HG02870 (cell line): Measurements from ENCODE around the gene SORCS2.

Experiments
- ATAC-seq: cut with Tn5 transposase; IDR thresholded peaks from one replicate; pipeline ENCODE4 v1.9.1; 2021; ENCODE audit warnings: mild to moderate bottlenecking, moderate library complexity; ENCODE audit not compliant: unreplicated experiment

SORCS2 gene

DNA sequence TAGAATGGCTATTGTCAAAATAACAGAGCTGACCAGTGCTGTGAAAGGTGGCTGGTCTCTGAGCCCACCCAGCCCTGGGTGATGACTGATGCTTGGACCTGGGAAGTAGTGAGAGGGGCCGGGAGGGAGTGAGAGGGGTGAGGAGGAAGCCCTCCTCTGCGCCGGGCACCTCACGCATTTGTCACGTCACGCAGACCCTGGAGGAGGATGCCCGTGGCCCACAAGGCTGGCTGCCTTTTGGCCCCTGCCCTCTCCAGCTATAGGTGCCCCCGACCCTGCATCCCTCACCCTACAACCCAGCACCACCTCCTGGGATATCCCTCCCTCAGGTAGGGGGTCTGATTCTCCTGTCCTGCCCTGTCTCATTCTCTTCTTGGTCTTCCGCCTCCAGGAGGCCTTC is 539.9 kb downstream of the SORCS2 start:
- ATAC-seq, result no peak

DNA sequence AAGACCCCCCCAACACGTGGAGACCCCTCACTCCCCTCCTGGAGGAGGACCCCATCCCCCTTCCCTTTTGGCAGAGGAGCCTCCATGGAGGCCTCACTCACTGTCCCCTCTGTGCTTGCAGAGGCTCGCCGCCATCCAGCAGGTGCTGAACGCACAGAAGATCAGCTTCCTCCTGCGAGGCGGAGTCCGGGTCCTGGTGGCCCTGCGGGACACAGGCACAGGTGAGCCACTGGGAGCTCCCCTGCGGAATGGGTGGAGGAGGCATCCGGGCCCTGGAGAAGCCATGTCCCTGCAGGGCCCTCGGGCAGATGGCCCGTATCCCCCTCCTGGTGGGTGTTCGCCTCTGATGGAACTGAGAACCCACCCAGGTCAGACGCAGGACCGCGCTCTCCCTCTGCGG is 540.9 kb downstream of the SORCS2 start:
- no peak for ATAC-seq

DNA sequence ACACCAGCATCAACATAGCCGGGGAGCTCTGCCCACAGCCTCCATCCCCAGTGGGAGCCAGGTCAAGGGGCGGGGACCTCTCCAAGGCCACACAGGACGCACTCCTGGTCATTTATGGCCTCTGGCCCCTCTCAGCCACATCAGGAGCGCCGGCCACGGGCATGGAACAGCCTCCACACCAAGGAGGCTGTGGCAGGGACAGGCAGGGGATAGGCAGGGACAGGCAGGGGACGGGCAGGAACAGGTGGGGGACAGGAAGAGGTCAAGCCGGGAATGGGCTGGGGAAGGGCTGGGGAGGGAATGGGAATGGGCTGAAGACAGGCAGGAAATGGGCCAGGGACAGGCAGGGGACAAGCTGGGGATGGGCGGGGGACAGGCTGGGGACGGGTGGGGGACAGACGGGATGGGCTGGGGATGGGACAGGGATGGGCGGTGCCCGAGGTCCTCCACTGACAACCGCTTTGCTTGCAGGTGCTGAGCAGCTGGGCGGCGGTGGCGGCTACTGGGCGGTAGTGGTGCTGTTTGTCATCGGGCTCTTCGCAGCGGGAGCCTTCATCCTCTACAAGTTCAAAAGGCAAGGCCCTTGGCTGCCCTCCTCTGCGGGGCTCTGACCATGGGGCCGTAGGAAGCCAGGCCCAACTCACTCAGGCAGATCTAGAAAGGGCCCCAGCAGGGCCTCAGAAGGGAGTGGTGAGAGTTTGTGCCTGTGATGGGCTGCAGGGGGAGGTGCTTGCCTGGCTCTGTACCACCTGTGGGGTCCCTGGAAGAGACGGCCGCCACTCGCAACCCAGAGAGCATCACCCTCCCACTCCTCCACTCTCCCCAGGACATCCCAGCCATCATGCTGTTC is 541.7 kb downstream of the SORCS2 start:
- ATAC-seq, result no peak

DNA sequence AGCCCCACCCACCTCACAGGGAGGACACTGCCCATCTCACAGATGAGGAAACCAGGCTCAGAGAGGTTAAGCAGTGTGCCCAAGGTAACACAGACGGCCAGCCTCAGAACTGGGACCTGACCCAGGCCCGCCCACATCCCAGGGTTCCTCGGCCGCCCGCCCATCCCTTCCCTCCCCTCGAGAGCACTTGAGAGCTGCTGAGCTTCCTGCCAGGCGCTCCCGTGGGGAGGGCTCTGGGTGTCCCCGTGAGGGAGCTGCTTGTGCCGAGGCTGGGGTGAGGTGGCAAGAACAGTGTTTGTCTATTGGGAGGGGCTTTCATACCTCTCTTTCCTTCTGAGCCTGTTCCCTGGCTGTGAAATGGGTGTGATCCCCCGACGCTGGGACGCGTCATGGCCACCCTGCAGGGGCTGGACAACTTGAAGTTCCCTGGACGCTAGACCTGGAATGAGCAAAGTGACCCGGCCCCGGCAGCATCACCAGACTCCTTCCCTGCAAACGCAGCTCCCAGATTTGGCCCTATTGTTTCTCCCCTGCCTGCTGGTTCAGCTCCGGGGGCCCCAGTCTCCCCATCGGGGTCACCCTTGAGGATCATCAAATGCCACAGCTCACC is 542.4 kb downstream of the SORCS2 start:
- ATAC-seq, result no peak

DNA sequence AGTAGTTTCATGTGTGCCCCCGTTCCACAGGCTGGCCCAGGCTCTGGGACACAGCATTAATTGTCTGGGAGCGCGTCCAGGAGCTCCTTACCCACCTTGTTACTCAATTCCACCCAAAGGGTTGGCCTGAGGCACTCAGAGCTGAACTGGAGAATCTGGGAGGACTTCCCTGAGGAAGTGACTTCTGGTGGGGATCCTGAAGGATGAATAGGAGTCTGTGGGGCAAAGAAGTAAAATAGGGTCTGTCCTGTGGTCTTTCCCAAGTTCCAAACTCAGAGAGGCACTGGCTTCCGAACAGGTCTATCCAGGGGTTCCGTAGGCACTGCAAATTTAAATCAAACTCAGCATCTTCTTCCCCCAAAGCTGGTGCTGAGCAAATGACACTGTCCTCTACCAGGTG is 543.1 kb downstream of the SORCS2 start:
- no peak for ATAC-seq

DNA sequence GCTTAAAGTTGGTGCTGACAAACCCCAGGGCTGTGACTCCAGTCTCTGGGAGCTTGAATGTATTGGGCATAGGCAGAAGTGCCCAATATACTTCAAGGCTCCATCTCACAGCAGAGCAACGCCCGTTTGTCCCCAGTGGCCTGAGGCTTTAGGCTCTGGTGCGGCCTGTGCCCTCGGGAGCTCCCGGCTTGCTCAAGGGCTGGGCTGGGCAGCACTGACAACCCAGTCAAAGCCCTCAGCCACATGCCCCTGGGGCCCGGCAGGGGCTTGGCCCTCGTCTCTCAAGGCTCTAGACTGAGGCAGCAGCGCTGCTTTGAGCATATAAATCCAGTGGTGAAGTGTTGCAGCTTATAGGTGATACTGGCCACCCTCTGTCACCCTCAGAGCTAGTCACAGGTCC is 543.6 kb downstream of the SORCS2 start:
- ATAC-seq, result no peak

DNA sequence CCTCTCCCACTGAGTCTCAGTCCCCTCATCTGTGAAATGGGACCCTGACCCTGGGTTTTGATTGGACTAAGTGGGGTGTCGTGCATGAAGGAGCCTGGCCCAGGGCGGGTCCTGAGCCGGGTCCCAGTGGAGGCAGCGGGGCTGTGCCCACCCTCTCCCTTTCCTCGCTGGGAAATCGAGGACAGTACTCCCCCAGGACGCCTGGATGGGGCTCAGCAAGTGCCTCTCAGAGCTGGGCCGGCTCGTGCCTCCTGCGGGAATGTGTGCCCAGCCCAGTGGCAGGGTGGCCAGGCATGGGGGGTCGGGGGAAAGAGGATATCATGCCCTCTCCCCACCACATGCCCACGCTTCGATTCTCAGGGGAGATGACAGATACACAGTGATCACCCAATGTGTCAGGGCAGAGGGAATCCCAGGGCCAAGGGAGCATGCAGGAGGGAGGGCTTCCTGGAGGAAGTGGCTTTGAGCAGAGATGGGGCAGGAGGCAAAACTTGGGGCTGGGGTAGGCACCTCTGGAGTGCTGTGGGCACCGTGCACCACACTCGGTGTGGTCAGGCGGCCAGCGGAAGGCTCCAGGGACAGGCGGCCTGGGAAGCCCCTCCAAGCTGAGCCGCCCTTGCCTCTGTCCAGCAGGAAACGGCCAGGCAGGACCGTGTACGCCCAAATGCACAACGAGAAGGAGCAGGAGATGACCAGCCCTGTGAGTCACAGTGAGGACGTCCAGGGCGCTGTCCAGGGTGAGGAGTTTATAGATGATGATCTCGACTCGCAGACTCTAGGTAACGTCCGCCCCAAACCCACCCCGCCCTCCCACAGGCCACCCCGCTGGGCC is 544.3 kb downstream of the SORCS2 start:
- no peak for ATAC-seq

DNA sequence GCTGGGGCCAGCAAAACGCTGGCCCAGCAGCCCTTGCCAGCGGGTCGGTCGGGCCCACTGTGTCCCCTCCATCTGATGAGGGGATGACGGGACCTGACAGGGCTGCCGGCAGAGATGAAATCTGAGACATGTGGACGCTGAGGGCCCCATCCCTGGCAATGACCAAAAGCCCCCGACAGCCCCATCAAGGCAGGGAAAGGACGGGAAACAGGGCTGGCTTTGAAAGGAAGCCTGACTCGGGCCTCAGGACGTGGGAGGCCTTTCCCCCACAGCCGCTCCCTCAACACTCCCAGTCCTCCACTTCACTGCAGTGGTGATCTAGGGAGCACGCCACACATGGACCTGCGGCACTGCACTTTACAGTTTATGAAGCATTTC is 544.9 kb downstream of the SORCS2 start:
- no peak for ATAC-seq

DNA sequence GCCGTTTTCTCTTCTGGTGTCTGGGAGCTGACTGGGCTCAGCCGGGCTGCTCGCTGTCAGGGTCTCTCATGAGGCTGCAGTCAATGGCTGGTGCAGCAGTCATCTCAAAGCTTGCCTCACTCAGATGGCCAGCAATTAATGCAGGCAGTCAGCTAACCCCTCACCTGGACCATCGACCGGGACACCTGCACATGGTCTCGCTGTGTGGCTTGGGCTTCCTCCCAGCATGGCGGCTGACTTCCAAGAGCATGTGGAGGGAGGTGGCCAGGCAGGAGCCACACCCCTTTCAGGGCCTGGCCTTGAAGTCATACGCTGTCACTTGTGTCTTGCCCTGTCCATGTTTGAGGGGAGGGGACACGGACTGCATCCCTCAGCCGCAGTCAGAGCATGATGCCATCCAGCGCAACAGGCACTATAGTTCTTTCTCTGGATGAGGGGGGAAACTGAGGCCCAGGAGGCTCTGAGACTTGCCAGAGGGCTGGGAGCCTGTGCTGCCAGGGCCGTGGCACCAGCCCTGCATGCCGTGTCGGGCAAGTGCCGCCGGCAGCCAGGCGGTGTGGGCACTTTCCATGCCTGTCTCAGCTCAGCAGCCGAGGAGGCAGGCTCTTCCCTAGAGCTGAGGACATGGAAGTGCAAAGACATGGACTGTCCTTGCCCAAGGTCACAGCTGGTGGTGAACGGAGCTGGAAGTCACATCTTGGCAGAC is 545.6 kb downstream of the SORCS2 start:
- no peak for ATAC-seq

DNA sequence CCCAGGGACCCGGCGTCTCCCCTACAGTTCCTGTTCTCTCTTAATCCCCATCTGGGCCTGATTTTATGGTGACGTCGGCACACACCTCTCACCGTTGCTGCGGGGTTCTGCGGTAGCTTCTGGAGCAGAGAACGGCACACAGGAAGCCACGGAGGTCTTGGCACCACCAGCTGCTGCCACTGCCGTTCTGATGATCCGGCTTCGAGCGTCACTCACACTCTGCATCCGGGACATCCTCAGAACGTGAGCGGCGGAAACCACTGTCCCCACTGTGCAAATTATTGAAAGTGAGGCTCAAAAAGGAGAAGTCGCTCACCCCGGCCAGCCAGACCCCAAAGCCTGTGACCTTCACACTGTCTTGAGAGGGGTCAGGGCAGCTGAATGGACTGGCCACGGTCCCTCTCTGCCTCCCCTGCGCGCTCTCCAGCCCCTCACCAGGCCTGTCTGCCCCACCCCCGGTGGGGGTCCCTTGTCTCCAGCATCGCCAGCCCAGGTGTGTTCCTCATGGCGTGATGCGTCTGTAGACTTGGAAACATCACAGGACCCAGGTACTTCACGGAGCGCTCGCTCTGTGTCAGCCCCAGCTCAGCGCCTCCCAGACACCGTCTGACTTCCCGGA is 546.2 kb downstream of the SORCS2 start:
- ATAC-seq, result no peak

DNA sequence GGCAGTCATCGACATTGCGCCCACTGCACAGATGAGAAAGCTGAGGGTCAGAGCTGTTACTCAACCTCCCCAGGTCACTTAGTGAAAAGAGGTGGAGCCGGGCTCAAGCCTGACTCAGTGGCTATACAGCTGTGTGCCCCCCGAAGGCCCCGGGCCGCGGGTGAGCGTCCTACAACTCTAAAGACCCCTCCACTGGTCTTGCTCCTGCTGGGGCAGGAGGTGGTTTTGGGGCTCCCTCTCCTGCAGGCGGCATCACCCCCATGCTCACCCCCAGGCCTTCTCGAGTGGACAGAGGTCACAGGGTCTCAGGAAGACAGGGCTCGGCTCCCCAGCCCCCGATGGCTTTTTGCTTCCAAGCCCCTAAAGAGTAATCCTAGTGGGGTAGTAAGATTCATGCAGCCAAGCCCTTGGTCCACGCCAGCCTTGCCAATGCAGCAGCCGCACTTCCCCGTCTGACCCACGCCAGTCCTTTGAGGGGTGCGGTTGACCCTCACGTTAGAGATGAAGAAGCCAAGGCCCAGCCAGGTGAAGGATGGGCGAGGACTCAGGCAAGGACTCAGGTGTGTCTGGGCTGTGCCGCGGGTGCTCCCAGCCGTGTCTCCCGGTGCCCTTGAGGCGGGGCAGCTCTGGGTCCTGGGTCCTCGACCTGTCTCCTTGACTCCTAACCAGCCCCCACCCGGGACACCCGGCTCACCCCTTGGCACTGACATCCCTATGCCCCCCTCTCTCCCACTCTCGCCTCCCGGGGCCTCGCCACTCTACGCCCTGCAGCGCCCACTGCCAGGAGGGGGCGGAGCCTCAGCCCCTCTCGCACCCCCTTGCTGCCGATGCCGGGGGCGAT is 547.0 kb downstream of the SORCS2 start:
- no peak for ATAC-seq

DNA sequence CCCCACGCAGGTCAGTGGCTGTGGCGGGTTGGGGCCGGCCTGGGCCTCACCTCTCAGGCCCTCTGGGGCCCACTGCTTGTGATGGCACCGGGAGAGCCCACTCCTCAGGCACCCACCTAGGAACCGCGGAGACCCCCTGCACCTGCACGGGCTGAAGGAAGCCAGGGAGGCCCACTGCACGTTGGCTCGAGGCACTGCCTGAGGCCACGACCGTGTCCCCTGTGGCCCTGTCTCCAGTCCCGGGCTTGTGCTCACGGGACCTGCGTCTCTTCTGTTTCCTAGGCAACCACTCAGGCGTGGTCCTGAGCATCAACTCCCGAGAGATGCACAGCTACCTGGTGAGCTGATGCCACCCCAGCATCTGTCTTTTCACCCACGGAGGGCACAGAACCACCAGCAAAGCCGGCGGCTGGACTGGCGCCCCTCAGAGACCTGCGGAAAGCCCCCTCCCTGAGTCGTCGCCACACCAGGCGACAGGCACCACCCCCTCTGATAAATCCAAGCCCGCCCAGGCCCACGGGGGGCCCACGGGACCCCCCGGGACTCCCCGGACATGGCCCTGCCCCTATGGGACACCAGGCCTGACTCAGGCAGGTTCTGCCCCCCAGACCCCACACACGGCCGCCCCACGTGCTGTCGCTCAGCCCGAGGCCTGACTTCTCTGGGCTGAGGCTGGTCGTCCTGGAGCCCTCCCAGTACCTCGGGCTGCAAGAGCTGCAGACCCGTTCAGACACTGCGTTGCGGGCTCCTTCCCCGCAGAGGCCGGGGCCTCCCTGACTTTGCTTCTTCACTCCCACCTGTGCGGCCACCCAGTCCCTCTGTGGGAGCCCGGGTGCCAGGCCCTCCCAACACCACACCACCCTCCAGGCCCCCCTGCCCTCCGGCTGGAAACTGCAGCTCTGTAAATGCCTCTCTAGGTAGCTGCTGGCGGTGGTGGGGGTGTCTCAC is 547.9 kb downstream of the SORCS2 start:
- no peak for ATAC-seq

DNA sequence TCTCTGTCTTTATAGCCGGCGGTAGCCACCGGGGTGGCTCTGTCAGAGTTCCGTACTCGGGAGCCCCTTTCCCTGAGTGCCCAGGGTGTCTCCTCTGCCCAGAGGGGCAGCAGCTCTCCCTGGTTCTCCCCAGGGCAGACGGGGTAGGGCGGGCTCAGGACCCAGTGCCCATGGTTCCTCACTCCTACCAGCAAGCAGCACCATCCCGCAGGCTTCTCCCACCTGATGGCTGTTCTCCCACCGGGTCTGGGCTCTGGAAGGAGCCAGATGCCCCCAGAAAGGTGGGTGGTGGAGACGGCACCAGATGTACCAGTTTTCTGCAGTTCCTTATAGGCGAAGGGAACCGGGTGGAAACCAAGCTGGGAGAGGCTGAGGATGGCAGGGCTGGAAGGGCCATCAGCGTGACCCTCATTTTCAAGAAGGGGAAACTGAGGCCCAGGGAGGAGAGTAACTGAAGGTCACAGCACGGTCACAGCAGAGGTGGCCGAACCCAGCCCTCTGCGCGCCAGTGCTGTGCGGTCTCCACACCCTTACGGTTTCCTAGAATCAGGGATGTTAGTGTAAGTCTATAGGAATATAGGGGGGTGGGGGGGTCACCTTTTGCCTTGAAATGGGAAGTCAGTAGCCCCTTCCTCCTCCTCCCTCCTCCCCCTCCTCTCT is 548.7 kb downstream of the SORCS2 start:
- ATAC-seq, result no peak

DNA sequence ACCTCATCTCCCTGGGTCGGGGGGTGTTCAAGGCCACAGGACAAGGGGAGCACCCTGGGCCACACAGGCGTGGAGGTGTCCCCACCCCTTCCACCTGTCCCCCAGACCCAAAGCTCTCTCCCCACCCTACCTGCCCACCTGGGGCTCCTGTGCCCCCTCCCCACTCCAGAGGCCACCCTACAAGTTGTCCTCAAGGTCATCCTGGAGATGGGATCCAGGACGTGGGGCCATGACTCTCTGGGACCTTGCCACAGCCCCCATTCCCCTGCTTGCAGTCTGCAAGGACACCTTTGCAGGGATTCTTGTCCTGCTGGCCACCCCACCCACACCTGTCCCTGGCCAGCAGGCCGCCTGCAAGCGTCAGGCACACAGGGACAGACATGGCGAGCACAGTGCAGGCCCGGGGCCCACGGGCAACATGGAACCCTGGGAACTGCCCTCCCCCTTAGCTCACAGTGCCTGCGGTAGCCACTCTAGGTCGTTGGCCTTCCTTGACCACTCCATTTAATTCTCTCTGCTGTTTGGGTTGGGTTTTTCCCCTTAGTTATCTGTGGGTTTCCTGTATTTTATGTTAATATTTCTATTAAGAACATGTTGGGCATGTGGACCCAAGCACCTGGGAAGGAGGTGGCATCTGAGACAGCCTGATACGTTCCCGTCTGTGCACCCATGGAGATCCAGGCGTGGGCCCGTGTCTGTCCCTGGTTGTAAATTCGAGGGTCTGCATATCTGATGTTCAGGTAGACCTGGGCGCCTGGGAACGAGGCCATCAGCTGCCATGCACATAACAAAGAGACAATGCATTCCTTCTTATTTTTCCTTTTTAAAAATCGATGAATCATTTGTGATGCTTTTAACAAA is 549.8 kb downstream of the SORCS2 start:
- ATAC-seq, result no peak

DNA sequence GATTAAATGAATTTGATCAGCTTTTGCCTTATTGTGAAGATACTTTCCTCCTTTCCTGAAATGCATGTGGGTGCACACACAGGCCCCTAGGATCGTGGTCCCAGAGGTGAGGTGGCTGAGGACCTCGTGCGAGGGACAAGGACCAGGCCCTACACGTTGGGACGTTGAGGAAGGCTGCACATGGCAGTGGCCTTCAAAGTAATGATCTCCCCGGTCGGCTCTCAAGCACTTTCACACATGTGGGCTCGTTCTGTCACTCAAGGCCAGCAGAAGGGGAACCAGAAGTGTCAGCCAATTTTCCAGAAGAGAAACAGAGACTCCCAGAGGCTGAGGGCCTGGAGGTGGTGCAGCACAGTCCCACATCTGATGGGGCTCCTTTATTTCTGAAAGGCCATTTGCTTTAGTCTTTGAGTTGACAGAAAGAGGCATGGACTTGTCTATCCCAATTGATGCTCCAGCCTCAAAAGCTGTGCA is 550.5 kb downstream of the SORCS2 start:
- ATAC-seq, result no peak

DNA sequence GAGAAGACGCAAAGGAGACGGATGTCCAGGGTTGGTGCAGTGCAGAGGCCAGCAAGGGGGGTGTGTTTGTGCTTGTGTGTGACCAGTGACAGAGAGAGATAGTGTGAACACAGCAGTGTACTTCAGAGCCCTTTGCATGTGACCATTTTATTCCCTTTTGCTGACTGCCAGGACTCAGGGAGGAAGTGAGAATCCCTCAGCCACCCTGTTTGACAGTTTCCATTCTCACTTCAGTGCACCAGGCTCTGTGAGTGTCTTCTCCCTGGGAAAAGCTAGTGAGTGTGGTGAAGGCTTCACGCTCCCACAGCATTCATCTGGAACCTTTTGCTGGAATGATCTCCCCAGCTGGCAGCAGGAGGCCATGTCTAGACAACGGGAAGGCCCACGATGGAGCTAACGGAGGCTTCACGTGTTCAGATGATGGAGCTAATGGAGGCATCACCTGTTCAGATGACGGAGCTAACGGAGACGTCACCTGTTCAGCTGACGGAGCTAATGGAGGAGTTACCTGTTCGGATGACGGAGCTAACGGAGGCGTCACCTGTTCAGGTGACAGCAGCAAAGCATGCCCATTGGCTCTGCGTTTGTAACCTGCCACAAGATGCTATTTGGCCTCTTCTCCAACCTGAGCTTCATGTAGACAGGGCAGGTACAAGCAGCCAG is 551.9 kb downstream of the SORCS2 start:
- ATAC-seq, result peak; percentile 53
